ENCODE results near the gene USHBP1.

USHBP1 gene

GRCh38 chr19:17264641-17264979, at the start of gene USHBP1:
USHBP1 (minus strand) TSS chr19:17264745; CDS start chr19:17264299, 446 bp downstream.
- Mint-ChIP-seq H3K4me3 (no peak within 1 kb of the TSS), H3K9me3 (no peaks in the 10 kb centered on the region), H3K27me3 (ENCODE audit: low read depth) (peaks cover 2% of the 10 kb centered on the region), H3K4me1 (ENCODE audit: low read depth) (peaks cover 18% of the 10 kb centered on the region), H3K36me3 (ENCODE audit: low read depth) (peaks cover 2% of the 10 kb centered on the region), H3K27ac (peak within 1 kb of the TSS; percentile 56)
- DNase-seq (ENCODE audit: low spot score) = no peak

- no peak overlapping the region for H3K4me3 Mint-ChIP-seq
Measured at GRCh38 chr19:17314007-17314593, 49.6 kb upstream of the USHBP1 start.

GRCh38 chr19:17312189-17313113, 47.9 kb upstream of the USHBP1 start:
- Mint-ChIP-seq H3K4me3 (no peak overlapping the region), H3K27ac (no peak overlapping the region), H3K4me1 (ENCODE audit: low read depth) (peaks cover 23% of the 10 kb centered on the region)

More at GRCh38 chr19:17314007-17314593, 49.6 kb upstream of the USHBP1 start:
- Mint-ChIP-seq H3K4me1 (ENCODE audit: low read depth) (peaks cover 17% of the 10 kb centered on the region), H3K36me3 (ENCODE audit: low read depth) (peaks cover 18% of the 10 kb centered on the region), H3K27me3 (ENCODE audit: low read depth) (no peaks in the 10 kb centered on the region), H3K9me3 (no peaks in the 10 kb centered on the region), H3K27ac (no peak overlapping the region)
- DNase-seq (ENCODE audit: low spot score) = no peak

GRCh38 chr19:17311455-17312188, 47.1 kb upstream of the USHBP1 start:
- Mint-ChIP-seq H3K27ac (peak overlapping the region; percentile 32), H3K4me3 (peak overlapping the region; percentile 48), H3K4me1 (ENCODE audit: low read depth) (peaks cover 23% of the 10 kb centered on the region), H3K36me3 (ENCODE audit: low read depth) (peaks cover 18% of the 10 kb centered on the region), H3K27me3 (ENCODE audit: low read depth) (no peaks in the 10 kb centered on the region), H3K9me3 (no peaks in the 10 kb centered on the region)
- no peak for DNase-seq (ENCODE audit: low spot score)

More at GRCh38 chr19:17312189-17313113, 47.9 kb upstream of the USHBP1 start:
- H3K27me3 Mint-ChIP-seq (ENCODE audit: low read depth) = no peaks in the 10 kb centered on the region
- H3K36me3 Mint-ChIP-seq (ENCODE audit: low read depth) = peaks cover 18% of the 10 kb centered on the region
- no peak for DNase-seq (ENCODE audit: low spot score)
- no peaks in the 10 kb centered on the region for H3K9me3 Mint-ChIP-seq

GRCh38 chr19:17309965-17310461, 45.5 kb upstream of the USHBP1 start:
- H3K27me3 Mint-ChIP-seq (ENCODE audit: low read depth) = no peaks in the 10 kb centered on the region
- H3K9me3 Mint-ChIP-seq = no peaks in the 10 kb centered on the region
- H3K4me3 Mint-ChIP-seq = peak overlapping the region; percentile 99
- no peak for DNase-seq (ENCODE audit: low spot score)
- peaks cover 29% of the 10 kb centered on the region for H3K4me1 Mint-ChIP-seq (ENCODE audit: low read depth)
- H3K27ac Mint-ChIP-seq = peak overlapping the region; percentile 96
- peaks cover 10% of the 10 kb centered on the region for H3K36me3 Mint-ChIP-seq (ENCODE audit: low read depth)

- no peaks in the 10 kb centered on the region for H3K9me3 Mint-ChIP-seq
- peak within 1 kb of the TSS; percentile 99 for H3K4me3 Mint-ChIP-seq
- H3K27ac Mint-ChIP-seq = peak within 1 kb of the TSS; percentile 96
- H3K36me3 Mint-ChIP-seq (ENCODE audit: low read depth) = peaks cover 10% of the 10 kb centered on the region
- no peaks in the 10 kb centered on the region for H3K27me3 Mint-ChIP-seq (ENCODE audit: low read depth)
- H3K4me1 Mint-ChIP-seq (ENCODE audit: low read depth) = peaks cover 33% of the 10 kb centered on the region
- peak; percentile 99 for DNase-seq (ENCODE audit: low spot score)
Measured at GRCh38 chr19:17309198-17309964, 44.8 kb upstream of the USHBP1 start, which contains the start of gene DDA1. DDA1 (plus strand) TSS chr19:17309563; CDS start chr19:17309655, 92 bp downstream.

GRCh38 chr19:17307876-17308377, 43.4 kb upstream of the USHBP1 start:
- Mint-ChIP-seq H3K27ac (peak overlapping the region; percentile 3), H3K9me3 (no peaks in the 10 kb centered on the region), H3K27me3 (ENCODE audit: low read depth) (no peaks in the 10 kb centered on the region), H3K4me3 (peak overlapping the region; percentile 89), H3K4me1 (ENCODE audit: low read depth) (peaks cover 40% of the 10 kb centered on the region), H3K36me3 (ENCODE audit: low read depth) (peaks cover 4% of the 10 kb centered on the region)
- no peak for DNase-seq (ENCODE audit: low spot score)

- H3K4me1 Mint-ChIP-seq (ENCODE audit: low read depth) = peaks cover 40% of the 10 kb centered on the region
- H3K27me3 Mint-ChIP-seq (ENCODE audit: low read depth) = no peaks in the 10 kb centered on the region
- peak overlapping the region; percentile 77 for H3K27ac Mint-ChIP-seq
- H3K36me3 Mint-ChIP-seq (ENCODE audit: low read depth) = peaks cover 5% of the 10 kb centered on the region
- peak overlapping the region; percentile 89 for H3K4me3 Mint-ChIP-seq
- no peak for DNase-seq (ENCODE audit: low spot score)
- H3K9me3 Mint-ChIP-seq = no peaks in the 10 kb centered on the region
Measured at GRCh38 chr19:17306285-17306714, 41.8 kb upstream of the USHBP1 start.

GRCh38 chr19:17305517-17306284, 41.2 kb upstream of the USHBP1 start, which contains the start of gene MRPL34:
MRPL34 (plus strand) TSS chr19:17305872; CDS start chr19:17305893, 21 bp downstream.
- Mint-ChIP-seq H3K36me3 (ENCODE audit: low read depth) (peaks cover 5% of the 10 kb centered on the region), H3K4me3 (peak within 1 kb of the TSS; percentile 89), H3K27ac (peak within 1 kb of the TSS; percentile 91), H3K4me1 (ENCODE audit: low read depth) (peaks cover 36% of the 10 kb centered on the region), H3K27me3 (ENCODE audit: low read depth) (no peaks in the 10 kb centered on the region), H3K9me3 (no peaks in the 10 kb centered on the region)
- peak; percentile 99 for DNase-seq (ENCODE audit: low spot score)

GRCh38 chr19:17305216-17305516, 40.6 kb upstream of the USHBP1 start:
- Mint-ChIP-seq H3K27ac (peak overlapping the region; percentile 91), H3K4me1 (ENCODE audit: low read depth) (peaks cover 31% of the 10 kb centered on the region), H3K36me3 (ENCODE audit: low read depth) (peaks cover 5% of the 10 kb centered on the region), H3K27me3 (ENCODE audit: low read depth) (no peaks in the 10 kb centered on the region), H3K9me3 (no peaks in the 10 kb centered on the region), H3K4me3 (peak overlapping the region; percentile 89)
- no peak for DNase-seq (ENCODE audit: low spot score)

- Mint-ChIP-seq H3K27me3 (ENCODE audit: low read depth) (no peaks in the 10 kb centered on the region), H3K27ac (peak overlapping the region; percentile 91), H3K4me1 (ENCODE audit: low read depth) (peaks cover 29% of the 10 kb centered on the region), H3K4me3 (peak overlapping the region; percentile 89), H3K36me3 (ENCODE audit: low read depth) (peaks cover 7% of the 10 kb centered on the region), H3K9me3 (no peaks in the 10 kb centered on the region)
- no peak for DNase-seq (ENCODE audit: low spot score)
Measured at GRCh38 chr19:17304386-17305215, 40.1 kb upstream of the USHBP1 start.

- peak overlapping the region; percentile 75 for H3K4me3 Mint-ChIP-seq
- no peaks in the 10 kb centered on the region for H3K27me3 Mint-ChIP-seq (ENCODE audit: low read depth)
- DNase-seq (ENCODE audit: low spot score) = no peak
- peaks cover 27% of the 10 kb centered on the region for H3K4me1 Mint-ChIP-seq (ENCODE audit: low read depth)
- H3K27ac Mint-ChIP-seq = peak overlapping the region; percentile 47
- peaks cover 3% of the 10 kb centered on the region for H3K36me3 Mint-ChIP-seq (ENCODE audit: low read depth)
- no peaks in the 10 kb centered on the region for H3K9me3 Mint-ChIP-seq
Measured at GRCh38 chr19:17303940-17304267, 39.4 kb upstream of the USHBP1 start.

Data from T-helper 2 cell treated with Interferon-gamma antibody and Interleukin-4, amounts not matched to agents 5 μg/mL and 100 μg/mL, for 36 hours (primary cell).